GM10266 (cell line): ENCODE results near the gene FOXE3.

ENCODE experiments used
- DNase-seq: peaks from one replicate; pipeline ENCODE4 v3.0.0; 2012; ENCODE audit errors: extremely low spot score
- TF ChIP-seq, protein P1 (sequence below): IDR thresholded peaks from 2 replicates; pipeline ENCODE4 v1.5.1; 2012; ENCODE audit warnings: mild to moderate bottlenecking, low read depth; ENCODE audit not compliant: control insufficient read depth, insufficient read depth; ENCODE audit errors: missing control alignments

The FOXE3 gene

DNA sequence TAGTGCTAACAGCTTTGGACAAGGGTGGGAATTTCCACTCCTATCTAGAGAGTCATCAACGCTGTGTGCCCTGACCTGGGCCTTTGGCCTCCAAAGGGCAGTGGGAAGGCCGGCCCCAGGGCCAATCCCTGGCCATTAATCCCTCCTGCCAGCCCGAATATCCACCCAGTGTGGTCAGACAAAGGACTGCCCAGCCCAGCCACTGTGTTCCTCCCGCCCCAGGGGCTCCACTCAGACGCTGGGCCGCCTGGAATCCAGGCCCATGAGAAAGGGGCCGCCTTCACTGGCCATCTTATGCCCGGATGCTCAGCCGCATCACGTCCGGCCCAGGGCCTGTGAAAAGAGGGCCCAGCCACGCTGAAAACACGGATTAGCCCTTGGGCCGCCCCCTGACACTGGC, 3.6 kb upstream of the FOXE3 start:
- DNase-seq: no peak
- TF ChIP-seq, protein P1, sequence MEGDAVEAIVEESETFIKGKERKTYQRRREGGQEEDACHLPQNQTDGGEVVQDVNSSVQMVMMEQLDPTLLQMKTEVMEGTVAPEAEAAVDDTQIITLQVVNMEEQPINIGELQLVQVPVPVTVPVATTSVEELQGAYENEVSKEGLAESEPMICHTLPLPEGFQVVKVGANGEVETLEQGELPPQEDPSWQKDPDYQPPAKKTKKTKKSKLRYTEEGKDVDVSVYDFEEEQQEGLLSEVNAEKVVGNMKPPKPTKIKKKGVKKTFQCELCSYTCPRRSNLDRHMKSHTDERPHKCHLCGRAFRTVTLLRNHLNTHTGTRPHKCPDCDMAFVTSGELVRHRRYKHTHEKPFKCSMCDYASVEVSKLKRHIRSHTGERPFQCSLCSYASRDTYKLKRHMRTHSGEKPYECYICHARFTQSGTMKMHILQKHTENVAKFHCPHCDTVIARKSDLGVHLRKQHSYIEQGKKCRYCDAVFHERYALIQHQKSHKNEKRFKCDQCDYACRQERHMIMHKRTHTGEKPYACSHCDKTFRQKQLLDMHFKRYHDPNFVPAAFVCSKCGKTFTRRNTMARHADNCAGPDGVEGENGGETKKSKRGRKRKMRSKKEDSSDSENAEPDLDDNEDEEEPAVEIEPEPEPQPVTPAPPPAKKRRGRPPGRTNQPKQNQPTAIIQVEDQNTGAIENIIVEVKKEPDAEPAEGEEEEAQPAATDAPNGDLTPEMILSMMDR: no peak

DNA sequence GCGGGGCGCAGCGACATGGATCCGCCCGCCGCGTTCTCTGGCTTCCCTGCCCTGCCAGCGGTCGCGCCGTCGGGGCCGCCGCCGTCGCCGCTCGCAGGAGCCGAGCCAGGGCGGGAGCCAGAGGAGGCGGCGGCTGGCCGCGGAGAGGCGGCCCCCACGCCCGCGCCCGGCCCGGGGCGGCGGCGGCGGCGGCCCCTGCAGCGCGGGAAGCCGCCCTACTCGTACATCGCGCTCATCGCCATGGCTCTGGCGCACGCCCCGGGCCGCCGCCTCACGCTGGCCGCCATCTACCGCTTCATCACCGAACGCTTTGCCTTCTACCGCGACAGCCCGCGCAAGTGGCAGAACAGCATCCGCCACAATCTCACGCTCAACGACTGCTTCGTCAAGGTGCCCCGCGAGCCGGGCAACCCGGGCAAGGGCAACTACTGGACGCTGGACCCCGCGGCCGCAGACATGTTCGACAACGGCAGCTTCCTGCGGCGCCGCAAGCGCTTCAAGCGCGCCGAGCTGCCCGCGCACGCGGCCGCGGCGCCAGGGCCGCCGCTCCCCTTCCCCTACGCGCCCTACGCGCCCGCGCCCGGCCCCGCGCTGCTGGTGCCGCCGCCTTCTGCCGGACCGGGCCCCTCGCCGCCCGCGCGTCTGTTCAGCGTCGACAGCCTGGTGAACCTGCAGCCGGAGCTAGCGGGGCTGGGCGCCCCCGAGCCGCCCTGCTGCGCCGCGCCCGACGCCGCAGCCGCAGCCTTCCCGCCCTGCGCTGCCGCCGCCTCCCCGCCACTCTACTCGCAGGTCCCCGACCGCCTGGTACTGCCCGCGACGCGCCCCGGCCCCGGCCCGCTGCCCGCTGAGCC, 459 bp downstream of the FOXE3 start:
- DNase-seq: no peak
- TF ChIP-seq, protein P1: no peak

DNA sequence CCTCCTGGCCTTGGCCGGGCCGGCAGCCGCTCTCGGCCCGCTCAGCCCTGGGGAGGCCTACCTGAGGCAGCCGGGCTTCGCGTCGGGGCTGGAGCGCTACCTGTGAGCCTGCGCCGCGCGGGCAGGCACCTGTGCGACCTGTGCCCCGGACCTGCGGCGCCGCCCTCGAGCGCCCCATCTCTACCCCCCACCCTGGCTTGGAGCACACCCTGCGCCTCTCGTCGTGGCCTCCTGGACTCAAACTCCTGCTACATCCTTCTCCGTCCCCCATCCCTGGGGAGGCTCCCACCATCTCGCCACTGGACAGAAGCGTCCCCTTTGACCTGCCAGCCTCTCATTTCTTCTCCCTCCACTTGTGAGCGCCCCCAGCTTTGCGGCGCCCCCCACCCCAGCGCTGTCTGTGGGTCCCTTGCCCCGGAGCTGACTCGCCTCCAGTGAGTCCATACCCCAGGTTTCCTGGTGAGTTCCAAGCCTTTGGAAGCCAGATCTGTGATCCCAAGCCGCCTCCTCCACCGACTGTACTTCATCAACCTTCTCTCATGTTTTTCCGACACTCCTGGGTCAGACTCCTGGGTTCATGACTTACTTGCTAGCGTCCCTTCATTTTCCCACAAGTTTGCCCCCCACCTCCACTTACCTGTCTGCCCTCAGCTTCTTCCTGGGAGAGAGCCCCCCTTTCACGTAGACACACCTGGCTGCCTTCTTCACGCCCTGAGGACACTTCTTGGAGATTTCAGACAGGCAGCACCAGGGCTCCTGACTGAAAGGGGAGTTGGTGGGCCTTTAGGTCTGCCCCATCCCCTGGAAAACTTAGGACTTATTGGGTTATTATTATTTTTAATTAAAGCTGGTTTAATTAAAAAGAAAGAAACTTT, 1.3 kb downstream of the FOXE3 start:
- no peak for DNase-seq
- TF ChIP-seq, protein P1: no peak

DNA sequence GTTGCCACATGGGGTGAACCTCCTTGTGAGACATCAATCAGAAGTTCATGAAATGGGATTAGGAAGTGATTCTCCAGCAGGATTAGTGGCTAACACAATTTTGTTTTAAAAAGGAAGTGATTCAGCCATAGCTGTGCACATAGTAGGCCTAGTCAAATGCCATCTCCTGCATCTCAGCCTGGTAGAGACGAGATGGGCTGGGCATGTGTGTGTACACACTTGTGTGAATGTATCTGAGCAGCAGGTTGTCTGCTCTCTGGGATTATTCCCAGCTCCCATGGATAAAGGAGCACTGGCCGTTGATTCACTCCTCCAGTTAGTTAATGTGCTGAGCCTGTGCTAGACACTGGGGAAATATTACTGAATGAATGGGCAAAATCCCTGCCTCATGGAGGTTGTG, 2.0 kb downstream of the FOXE3 start:
- DNase-seq: no peak
- TF ChIP-seq, protein P1: no peak

DNA sequence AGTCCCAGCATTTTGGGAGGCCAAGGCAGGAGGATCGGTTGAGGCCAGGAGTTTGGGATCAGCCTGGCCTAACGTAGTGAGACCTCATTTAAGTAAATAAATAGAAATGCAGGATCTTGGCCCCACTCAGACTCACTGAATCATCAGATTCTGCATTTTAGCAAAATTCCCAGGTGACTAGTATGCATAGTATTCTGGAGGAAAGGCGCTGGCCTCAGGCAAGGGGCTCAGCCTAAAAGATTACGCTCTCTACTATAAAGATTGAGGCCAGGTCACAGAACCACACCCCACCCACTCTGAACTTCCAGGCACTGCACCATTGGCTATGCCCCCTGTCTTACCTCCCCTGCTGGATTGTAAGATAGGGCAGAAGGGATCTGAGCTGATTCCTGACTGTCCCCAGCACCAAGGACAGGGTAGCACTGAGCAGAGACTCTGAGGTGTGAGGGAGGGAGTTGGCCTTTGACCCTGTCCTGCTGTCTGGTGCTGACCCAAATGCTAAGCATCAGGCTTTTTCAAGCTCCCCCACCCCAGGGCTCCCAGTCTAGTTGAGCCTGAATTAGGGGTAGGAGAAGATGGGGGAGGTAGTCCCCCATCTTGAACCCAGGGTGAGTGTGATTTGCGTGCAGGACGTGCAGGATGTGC, 2.7 kb downstream of the FOXE3 start:
- no peak for DNase-seq

DNA sequence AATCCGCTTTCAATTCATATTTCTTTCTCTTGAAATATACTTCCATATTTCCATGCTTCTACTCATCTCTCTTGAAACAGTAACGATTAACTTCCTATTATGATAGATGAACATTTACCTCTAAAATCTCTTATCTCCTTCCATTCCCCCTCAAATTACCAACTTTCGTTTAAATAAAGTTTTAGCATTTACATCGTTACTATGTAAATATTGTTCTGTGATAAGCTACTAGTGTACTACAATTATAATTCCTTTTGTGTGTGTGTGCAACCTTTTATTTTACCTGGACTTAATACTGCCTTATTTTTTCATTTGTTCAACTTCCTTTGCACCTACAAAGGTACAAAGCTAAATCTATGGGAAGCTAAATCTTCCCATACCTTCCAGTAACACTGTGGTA, 4.5 kb downstream of the FOXE3 start:
- no peak for DNase-seq
- TF ChIP-seq, protein P1: no peak

More for the DNA sequence above, 2.7 kb downstream of the FOXE3 start:
- TF ChIP-seq, protein P1: no peak
